ENCODE data around the gene PPP1R15A.
"Not testable (repeated sequence)": the region's sequence is repeated elsewhere in the genome, so short reads cannot be mapped to it uniquely, and the experiment has no call there.

Gene PPP1R15A

DNA sequence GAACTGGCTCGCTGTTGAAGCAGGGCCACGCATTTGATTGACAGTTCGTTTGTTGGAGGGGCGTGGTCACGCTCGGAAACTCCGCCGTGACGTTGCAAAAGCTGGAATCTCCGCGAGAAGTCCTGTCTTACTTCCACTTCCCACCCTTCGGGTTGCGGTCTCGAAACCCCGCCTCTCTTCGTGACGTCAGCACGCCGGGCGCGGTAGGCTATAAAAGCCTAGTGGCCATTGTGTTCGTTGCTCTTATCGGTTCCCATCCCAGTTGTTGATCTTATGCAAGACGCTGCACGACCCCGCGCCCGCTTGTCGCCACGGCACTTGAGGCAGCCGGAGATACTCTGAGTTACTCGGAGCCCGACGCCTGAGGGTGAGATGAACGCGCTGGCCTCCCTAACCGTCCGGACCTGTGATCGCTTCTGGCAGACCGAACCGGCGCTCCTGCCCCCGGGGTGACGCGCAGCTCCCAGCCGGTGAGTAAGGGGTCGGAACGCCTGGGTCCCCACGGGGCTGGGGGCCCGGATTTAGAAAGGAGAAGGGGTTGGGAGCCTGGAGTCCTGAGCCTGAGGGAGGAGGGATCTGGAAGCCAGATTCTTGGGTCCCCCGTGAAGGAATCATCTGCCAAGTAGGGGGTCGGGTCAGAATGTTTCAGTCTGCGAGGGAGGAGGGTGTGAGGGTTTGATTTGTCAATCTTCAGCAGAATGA, at the start of gene PPP1R15A:
PPP1R15A (plus strand) TSS at position 240 of the 702 bp plus-strand sequence. CDS start 813 bp downstream, outside the sequence.
- peak; percentile 69 for DNase-seq

DNA sequence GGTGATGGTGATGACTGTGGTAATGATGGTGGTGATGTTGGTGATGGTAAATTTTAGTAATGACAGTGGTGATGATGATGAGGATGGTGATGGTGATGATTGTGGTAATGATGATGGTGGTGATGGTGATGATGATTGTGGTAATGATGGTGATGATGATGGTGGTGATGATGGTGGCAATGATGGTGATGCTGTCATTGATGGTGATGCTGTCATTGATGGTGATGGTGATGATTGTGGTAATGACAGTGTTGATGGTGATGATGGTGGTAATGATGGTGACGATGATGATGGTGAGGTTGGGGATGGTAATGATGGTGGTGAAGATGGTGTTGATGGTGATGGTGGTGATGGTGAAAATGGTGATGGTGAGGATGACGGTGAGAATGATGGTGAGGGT, 49.7 kb upstream of the PPP1R15A start:
- no peak for DNase-seq

- no peak for DNase-seq
Observed at GRCh38 chr19:48826606-48827020, 45.6 kb upstream of the PPP1R15A start.

DNA sequence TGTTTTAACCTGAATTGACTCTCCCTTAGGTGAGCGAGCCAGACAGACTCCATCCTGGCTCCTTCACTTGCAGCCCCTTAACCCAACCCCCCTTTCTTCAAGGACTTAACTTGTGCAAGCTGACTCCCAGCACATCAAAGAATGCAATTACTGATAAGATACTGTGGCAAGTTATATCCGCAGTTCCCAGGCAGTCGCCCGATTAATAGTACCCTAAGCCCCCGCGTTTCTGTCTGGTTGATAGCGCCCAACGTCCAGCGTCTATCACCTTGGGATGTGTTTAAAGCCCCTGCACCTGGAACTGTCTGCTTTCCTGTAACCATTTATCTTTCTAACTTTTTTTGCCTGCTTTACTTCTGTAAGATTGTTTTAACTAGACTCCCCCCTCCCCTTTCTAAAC, 42.1 kb upstream of the PPP1R15A start:
- DNase-seq, result no peak

GRCh38 chr19:48830965-48831364, 41.3 kb upstream of the PPP1R15A start:
- DNase-seq, result no peak

- DNase-seq, result no peak
Observed at GRCh38 chr19:48833049-48833448, 39.2 kb upstream of the PPP1R15A start.

DNA sequence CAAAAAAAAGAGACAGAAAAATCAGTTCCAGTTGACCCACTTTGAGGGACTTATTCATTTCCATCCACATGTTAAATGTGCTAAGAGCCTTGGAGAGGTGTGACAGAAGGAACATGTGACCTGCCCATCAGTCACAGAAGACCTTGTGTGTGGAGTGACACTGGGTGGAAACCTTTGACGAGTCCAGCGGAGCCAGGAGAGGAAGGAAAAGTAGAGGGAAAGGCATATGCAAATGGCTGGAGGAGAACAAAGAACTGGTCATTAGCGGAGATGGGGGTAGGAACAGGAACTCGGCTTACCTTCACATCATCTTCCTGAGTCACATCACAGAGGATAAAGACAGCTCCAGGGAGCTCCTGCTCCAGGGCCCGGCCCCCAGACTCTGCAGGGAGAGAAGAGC, 38.2 kb upstream of the PPP1R15A start:
- DNase-seq, result no peak

GRCh38 chr19:48835734-48836088, 36.5 kb upstream of the PPP1R15A start:
- DNase-seq, result peak; percentile 56

DNA sequence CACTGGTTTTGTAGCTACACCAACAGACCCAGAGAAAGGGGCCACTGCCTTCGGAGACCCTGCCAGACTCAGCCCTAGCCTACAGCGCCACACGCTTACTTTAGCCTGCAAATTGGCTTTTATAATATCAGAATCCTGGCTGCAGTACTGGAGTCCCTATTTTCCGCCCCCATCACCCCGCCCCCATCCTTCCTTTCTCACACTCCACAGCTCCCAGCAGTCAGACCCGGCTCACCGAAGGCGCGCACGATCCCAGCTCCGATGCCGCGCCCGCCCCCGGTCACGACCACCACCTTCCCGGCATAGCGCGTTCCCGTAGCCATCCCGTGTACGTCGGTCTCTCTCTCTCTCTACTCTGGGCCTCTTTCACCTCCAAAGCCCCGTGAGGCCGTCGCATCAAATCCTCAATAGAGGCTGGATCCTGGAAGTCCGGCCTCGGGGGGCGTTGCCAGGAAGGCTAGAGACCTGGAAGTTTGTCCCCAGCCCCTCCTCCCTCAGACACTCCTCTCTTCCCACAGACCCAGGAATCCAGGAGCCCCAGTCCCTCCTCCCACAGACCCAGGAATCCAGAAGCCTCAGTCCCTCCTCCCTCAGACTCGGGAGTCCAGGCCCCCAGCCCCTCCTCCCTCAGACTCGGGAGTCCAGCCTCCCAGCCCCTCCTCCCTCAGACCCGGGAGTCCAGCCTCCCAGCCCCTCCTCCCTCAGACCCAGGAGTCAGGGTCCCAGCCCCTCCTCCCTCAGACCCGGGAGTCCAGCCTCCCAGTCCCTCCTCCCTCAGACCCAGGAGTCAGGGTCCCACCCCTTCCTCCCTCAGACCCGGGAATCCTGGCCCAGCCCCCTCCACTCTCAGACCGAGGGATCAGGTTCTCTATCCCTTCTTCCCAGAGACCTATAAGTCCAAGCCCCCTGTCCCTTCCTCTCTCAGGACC, 35.9 kb upstream of the PPP1R15A start, which contains the start of gene HSD17B14:
HSD17B14 (minus strand) TSS at position 403 of the 929 bp plus-strand sequence; CDS start at position 323, 80 bp downstream.
- DNase-seq, result no peak

DNA sequence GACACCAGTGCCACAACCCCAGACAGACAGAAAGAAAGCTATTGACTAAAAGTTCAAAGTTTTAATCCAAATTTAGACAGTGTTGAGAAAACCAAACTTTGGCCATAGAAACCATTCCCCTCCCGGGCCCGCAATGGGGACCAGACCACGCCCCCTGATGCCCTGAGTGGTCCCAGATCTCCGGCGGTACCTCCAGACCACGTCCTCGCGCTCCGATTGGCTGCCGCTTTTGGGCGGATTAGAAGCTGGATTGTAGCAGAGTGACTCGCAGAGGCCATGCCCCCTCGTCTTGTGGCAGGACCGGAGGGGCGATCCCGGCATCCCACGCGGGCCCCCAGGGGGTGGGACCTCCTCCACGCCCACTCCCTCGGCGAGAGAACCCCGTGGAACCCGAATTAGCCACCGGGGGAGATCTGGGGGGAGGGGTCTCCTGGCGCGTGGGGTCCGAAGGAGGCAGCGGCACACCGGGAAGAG, 35.1 kb upstream of the PPP1R15A start:
- no peak for DNase-seq

- DNase-seq, result no peak
Observed at GRCh38 chr19:48837687-48838086, 34.5 kb upstream of the PPP1R15A start.

DNA sequence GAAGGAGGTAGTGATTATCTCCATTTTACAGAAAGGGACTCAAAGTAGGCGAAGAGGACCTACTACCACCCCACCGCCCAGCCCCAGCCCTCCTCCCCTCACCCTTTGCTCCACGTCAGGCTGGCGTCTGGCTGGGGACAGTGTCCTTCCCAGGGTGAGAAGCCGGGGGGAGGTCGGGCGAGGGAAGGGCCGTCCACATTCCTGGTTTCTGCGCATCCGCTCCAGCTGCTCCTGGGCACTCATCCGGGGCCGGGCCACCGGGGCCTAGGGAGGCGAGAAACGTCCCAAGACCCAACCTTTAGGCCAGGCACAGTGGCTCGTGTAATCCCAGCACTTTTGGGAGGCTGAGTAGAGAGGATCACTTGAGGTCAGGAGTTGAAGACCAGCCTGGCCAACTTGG, 31.2 kb upstream of the PPP1R15A start:
- DNase-seq, result no peak

DNA sequence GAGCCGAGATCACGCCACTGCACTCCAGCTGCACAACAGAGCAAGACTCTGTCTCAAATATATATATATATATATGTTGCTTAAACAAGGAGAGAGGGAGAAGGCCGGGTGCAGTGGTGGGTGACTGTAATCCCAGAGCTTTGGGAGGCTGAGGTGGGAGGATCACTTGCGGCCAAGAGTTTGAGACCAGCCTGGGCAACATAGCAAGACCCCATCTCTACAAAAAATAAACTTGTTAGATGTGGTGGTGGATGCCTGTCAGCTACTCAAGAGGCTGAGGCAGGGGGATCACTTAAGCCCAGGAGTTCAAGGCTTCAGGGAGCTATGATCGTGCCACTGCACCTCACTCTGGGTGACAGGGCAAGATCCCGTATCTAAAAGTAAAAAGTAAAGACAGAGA, 30.6 kb upstream of the PPP1R15A start:
- DNase-seq, result no peak

GRCh38 chr19:48842789-48843162, 29.4 kb upstream of the PPP1R15A start:
- DNase-seq, result peak; percentile 12

- DNase-seq, result no peak
Observed at GRCh38 chr19:48844472-48844871, 27.7 kb upstream of the PPP1R15A start.

DNA sequence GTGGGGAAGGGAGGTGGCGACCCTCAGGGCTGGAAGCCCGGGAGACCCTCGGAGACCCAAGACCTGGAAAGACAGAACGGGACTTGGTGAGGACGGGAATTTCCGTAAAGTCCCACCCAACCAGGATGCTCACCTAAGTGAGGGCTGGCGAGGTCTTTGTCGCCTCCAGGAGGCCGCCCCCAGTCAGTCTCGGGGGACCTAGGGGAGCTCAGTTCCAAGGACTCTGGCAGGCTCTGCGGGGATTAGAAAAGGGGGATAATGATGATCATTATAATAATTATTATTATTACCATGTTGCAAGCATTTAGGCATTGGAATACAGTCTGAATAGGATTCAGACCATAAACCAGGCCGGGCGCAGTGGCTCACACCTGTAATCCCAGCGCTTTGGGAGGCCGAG, 26.8 kb upstream of the PPP1R15A start:
- no peak for DNase-seq

GRCh38 chr19:48846659-48847058, 25.6 kb upstream of the PPP1R15A start:
- DNase-seq, result not testable (repeated sequence)

DNA sequence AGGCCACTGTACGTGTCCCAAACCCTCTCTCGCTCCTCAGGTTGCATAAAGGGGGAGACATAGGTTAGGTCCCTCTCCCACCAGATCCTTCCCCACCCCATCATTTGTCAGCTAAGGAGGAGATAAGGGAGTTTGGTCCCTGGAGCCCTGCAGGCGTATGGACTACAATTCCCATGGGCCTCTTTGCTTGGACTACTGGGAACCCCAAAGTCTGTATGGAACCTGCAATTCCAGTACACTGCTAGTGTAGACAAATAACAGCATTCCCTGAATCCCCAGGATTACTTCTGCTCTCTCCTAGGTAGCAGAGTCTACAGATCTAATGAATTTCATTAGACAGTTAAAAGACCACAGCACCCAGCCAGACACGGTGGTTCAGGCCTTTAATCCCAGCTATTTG, 19.9 kb upstream of the PPP1R15A start:
- no peak for DNase-seq

GRCh38 chr19:48853483-48853882, 18.7 kb upstream of the PPP1R15A start:
- DNase-seq, result no peak

DNA sequence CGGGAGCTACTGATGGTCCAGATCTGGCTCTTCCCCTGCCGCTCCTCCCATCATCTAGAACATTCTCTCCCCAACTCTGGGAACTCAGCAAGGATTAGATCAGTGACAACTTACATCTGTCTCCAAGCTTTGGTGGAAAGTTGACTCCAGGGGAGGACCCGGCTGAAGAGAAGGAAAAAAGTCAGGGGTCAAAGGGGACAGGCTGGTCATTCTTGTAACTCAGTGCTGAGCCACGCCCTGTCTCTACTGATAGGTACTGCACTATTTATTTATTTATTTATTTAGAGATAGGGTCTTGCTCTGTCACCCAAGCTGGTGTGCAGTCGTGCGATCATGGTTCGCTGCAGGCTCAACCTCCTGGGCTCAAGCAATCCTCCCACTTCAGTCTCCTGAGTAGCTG, 18.1 kb upstream of the PPP1R15A start:
- DNase-seq, result no peak

- no peak for DNase-seq
Observed at GRCh38 chr19:48856921-48857320, 15.3 kb upstream of the PPP1R15A start.

GRCh38 chr19:48858984-48859710, 13.1 kb upstream of the PPP1R15A start:
- DNase-seq, result no peak
